IMR-90 (cell line): ENCODE data around the gene CEP63. TPM values are rescaled to one million over a fixed set of nuclear protein-coding genes. Genes with fewer than 3 reads are reported as not detected.
A peak's percentile ranks its signal among the peaks of the same experiment; 100 is the strongest.

Experiments
- ATAC-seq: fragments of 200-7000 bp; cut with Tn5 transposase; 2 replicates; pipeline ENCODE4 v1.9.1; 2020; ENCODE audit warnings: low read depth, mild to moderate bottlenecking, moderate library complexity
- BruUV-seq: library from RNA; stranded (reverse); fragments of 400-500 nt; replicated peaks from 2 replicates; lab custom pipeline; 2021; lab: Mats Ljungman, UMichigan
- CTCF ChIA-PET: fragments of 300-600 bp; formaldehyde crosslinking; extraction: SDS; loops from one replicate; lab custom pipeline; 2021; ENCODE audit warnings: antibody characterized with exemption; lab: Yijun Ruan, JAX
- POLR2A ChIA-PET: fragments of 300-600 bp; sonication (Branson Sonifier 250); formaldehyde crosslinking; loops from one replicate; lab custom pipeline; 2022; ENCODE audit warnings: antibody characterized with exemption; ENCODE audit not compliant: unreplicated experiment; lab: Charles Lee
- DNase-seq: peaks from one replicate; pipeline ENCODE4 v3.0.0; 2013
- H2AFZ ChIP-seq: replicated peaks from 2 replicates; pipeline ENCODE3; 2013; ENCODE audit warnings: low read length, mild to moderate bottlenecking; ENCODE audit not compliant: poor library complexity
- H2AK5ac ChIP-seq: 2 replicates; pipeline ENCODE4 v1.6.1; 2013; ENCODE audit warnings: low read depth, low read length, inconsistent platforms
- H2AK9ac ChIP-seq: replicated peaks from 2 replicates; pipeline ENCODE3; 2013; ENCODE audit warnings: mild to moderate bottlenecking, low read depth, low read length, moderate library complexity; ENCODE audit not compliant: poor library complexity
- H2BK120ac ChIP-seq: 2 replicates; pipeline ENCODE4 v1.6.1; 2013; ENCODE audit warnings: low read depth, low read length, inconsistent platforms
- H2BK15ac ChIP-seq: 3 replicates; pipeline ENCODE4 v1.6.1; 2013; ENCODE audit warnings: low read depth, low read length, inconsistent platforms
- H2BK20ac ChIP-seq: 2 replicates; pipeline ENCODE4 v1.6.1; 2013; ENCODE audit warnings: low read depth, mild to moderate bottlenecking, inconsistent platforms, low read length, moderate library complexity
- H2BK5ac ChIP-seq: 2 replicates; pipeline ENCODE4 v1.6.1; 2013; ENCODE audit warnings: mild to moderate bottlenecking, low read depth, low read length, inconsistent platforms; ENCODE audit not compliant: poor library complexity, severe bottlenecking
- H3K14ac ChIP-seq: replicated peaks from 2 replicates; pipeline ENCODE4 v1.6.1; 2013; ENCODE audit warnings: low read depth, low read length, inconsistent platforms
- H3K18ac ChIP-seq: 2 replicates; pipeline ENCODE4 v1.6.1; 2013; ENCODE audit warnings: low read depth, low read length, control low read depth
- H3K23ac ChIP-seq: 2 replicates; pipeline ENCODE4 v1.6.1; 2013; ENCODE audit warnings: low read depth, low read length, inconsistent platforms
- H3K27ac ChIP-seq: 2 replicates; pipeline ENCODE4 v1.5.1; 2013; ENCODE audit warnings: mild to moderate bottlenecking, control low read depth, low read length; ENCODE audit not compliant: insufficient read depth
- H3K27me3 ChIP-seq: 2 replicates; pipeline ENCODE4 v1.6.1; 2013; ENCODE audit warnings: low read length; ENCODE audit not compliant: control insufficient read depth, insufficient read depth
- H3K36me3 ChIP-seq: 2 replicates; pipeline ENCODE4 v1.6.1; 2013; ENCODE audit warnings: low read length, mixed read lengths; ENCODE audit not compliant: control insufficient read depth, insufficient read depth
- H3K4ac ChIP-seq: 2 replicates; pipeline ENCODE4 v1.6.1; 2013; ENCODE audit warnings: low read depth, low read length, inconsistent platforms
- H3K4me1 ChIP-seq: 2 replicates; pipeline ENCODE4 v1.6.1; 2013; ENCODE audit warnings: low read length, mixed read lengths; ENCODE audit not compliant: control insufficient read depth, insufficient read depth
- H3K4me2 ChIP-seq: 2 replicates; pipeline ENCODE4 v1.6.1; 2013; ENCODE audit warnings: low read depth, mild to moderate bottlenecking, control low read depth, low read length, moderate library complexity
- H3K4me3 ChIP-seq: 2 replicates; pipeline ENCODE4 v1.5.1; 2013; ENCODE audit warnings: low read depth, mild to moderate bottlenecking, control low read depth, low read length, moderate library complexity; ENCODE audit not compliant: insufficient read depth
- H3K56ac ChIP-seq: 2 replicates; pipeline ENCODE4 v1.6.1; 2013; ENCODE audit warnings: low read length, inconsistent platforms; ENCODE audit not compliant: insufficient read depth; ENCODE audit errors: extremely low read depth
- H3K79me1 ChIP-seq, 2 experiments: 2 replicates each; pipeline ENCODE4 v1.6.1; 2013; ENCODE audit warnings: low read length in 2 of 2, inconsistent platforms in 1 of 2, low read depth in 1 of 2
- H3K9ac ChIP-seq: 2 replicates; pipeline ENCODE4 v1.6.1; 2013; ENCODE audit warnings: low read depth, low read length, control low read depth
- H3K9me1 ChIP-seq: 2 replicates; pipeline ENCODE4 v1.6.1; 2013; ENCODE audit warnings: low read length, inconsistent platforms; ENCODE audit not compliant: insufficient read depth
- H3K9me3 ChIP-seq: 2 replicates; pipeline ENCODE4 v1.6.1; 2013; ENCODE audit warnings: low read length; ENCODE audit not compliant: control insufficient read depth, insufficient read depth
- H4K20me1 ChIP-seq: 2 replicates; pipeline ENCODE4 v1.6.1; 2013; ENCODE audit warnings: low read length, inconsistent platforms; ENCODE audit not compliant: insufficient read depth
- H4K5ac ChIP-seq: 2 replicates; pipeline ENCODE4 v1.6.1; 2013; ENCODE audit warnings: mild to moderate bottlenecking, low read depth, low read length, control low read depth
- H4K8ac ChIP-seq, 2 experiments: 2 replicates each; pipeline ENCODE4 v1.6.1; 2013; ENCODE audit warnings: low read depth in 2 of 2, low read length in 2 of 2, control low read depth in 1 of 2, inconsistent platforms in 1 of 2
- H4K91ac ChIP-seq: 2 replicates; pipeline ENCODE4 v1.6.1; 2013; ENCODE audit warnings: low read depth, low read length, inconsistent platforms; ENCODE audit not compliant: insufficient read depth
- CEBPB ChIP-seq: IDR thresholded peaks from 2 replicates; pipeline ENCODE4 v1.6.1; 2012; ENCODE audit warnings: low read depth, low read length, improper control_type of control experiment
- SMC3 ChIP-seq: fragments of 150-350 bp; IDR thresholded peaks from 2 replicates; pipeline ENCODE4 v1.6.1; 2016; ENCODE audit warnings: low read depth, mild to moderate bottlenecking, antibody characterized with exemption, low read length, moderate library complexity
- WGBS, 2 experiments: methylation state at CpG; one replicate each; pipeline versions ENCODE4 v1.1.5 to v1.1.7; 2013; ENCODE audit warnings: missing lambda C conversion rate in 2 of 2; ENCODE audit not compliant: insufficient read length in 1 of 2; ENCODE audit errors: extremely low coverage in 2 of 2; 5-methylcytosine and 5-hydroxymethylcytosine counted together
- dilution Hi-C: fragments of 300-500 bp; cut with HindIII; formaldehyde crosslinking; loops from one replicate; pipeline ENCODE4 v1.14.3; 2018; ENCODE audit warnings: low sequenced_read_pairs; ENCODE audit not compliant: unreplicated experiment
- in situ Hi-C: fragments of 300-500 bp; cut with MboI; formaldehyde crosslinking; loops from 3 replicates; pipeline ENCODE4 v1.14.3; 2019; ENCODE audit warnings: low sequenced_read_pairs, inconsistent platforms, mixed read lengths
- intact Hi-C: fragments of 100-400 bp; cut with micrococcal nuclease; formaldehyde crosslinking; loops from 2 replicates; pipeline ENCODE4 v1.10.0; 2022
- polyA plus RNA-seq, 3 experiments: library from polyadenylated mRNA; depleted of rRNA; stranded (reverse); fragments of >200 nt; gene quantifications; 2 replicates each; pipeline ENCODE4 v1.2.3, GENCODE V29; 2012; ENCODE audit warnings: low replicate concordance in 1 of 3
- total RNA-seq: library from RNA; depleted of rRNA; stranded (reverse); fragments of >200 nt; gene quantifications from 2 replicates; pipeline ENCODE4 v1.2.3, GENCODE V29; 2012

CEP63 gene
- total and polyA plus RNA-seq, 2 of the 4 experiments (the other 2 are of a cell fraction), result 6.5 to 9.1 TPM

DNA sequence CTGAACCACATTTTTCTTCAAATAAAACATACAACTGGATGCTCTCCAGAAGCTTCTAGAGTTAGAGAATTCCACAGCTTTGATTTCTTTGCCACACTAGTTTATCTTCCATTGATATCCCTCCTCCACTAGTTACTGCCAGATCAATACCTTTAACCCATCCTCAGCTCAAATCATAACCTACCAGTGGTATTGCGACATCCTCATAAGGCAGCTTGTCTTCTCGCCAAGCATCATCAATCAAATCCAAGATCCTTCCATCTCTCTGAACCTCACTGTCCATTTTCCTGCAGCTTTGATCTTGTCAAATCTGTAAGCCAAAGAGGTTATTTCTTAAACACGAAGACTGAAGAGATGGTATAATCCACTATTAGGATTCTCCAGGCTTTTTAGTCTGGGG, 3.2 kb upstream of the CEP63 start:
- CTCF ChIA-PET, result interaction anchor here (0.7 to 2.0 kb wide), 4 partner anchors 9 to 169 kb away, joined by 3 to 7 read pairs (median 4); no protein-coding TSS in a partner anchor

More for the DNA sequence above, 3.2 kb upstream of the CEP63 start:
- no peak for DNase-seq
- H4K8ac ChIP-seq, result peak overlapping the region; percentile 64 to 96
- H2BK120ac ChIP-seq, result peak overlapping the region; percentile 98
- peak overlapping the region; percentile 55 for H3K56ac ChIP-seq
- H3K14ac ChIP-seq, result peak overlapping the region; percentile 92
- H2BK20ac ChIP-seq, result peak overlapping the region; percentile 98
- peak overlapping the region; percentile 1; the same call in 1 of the 2 replicates for H3K9ac ChIP-seq
- H2AK9ac ChIP-seq, result no peak overlapping the region
- no peak overlapping the region for H2AFZ ChIP-seq
- H3K27me3 ChIP-seq, result no peaks in the 10 kb centered on the region
- H2BK15ac ChIP-seq, result peak overlapping the region; percentile 87
- H4K20me1 ChIP-seq, result no peaks in the 10 kb centered on the region
- ATAC-seq, result no peak
- peak overlapping the region; percentile 45; the same call in 1 of the 2 replicates for H3K18ac ChIP-seq
- peaks cover 25% of the 10 kb centered on the region for H3K4me1 ChIP-seq
- POLR2A ChIA-PET, result interaction anchor here (0.6 to 1.6 kb wide), 4 partner anchors 37 to 117 kb away, joined by 3 to 6 read pairs (median 3); partner anchors contain the start of gene AMOTL2
- H3K9me1 ChIP-seq, result peaks cover 31% of the 10 kb centered on the region
- in situ Hi-C loops (loop anchor here (5.0 to 25.0 kb wide), 4 partner anchors 175 to 670 kb away; partner anchors contain the start of gene SRPRB), intact Hi-C loops (loop anchor here (10.0 kb wide), 1 partner anchor 548 kb away; no protein-coding TSS in a partner anchor), dilution Hi-C loops (no loop called here)
- 100% methylated on average over 1 of the region's 3 CpGs; no CpG with 5 or more reads in 1 of the 2 experiments for WGBS, 2 experiments
- H4K5ac ChIP-seq, result peak overlapping the region; percentile 71
- H3K36me3 ChIP-seq, result peaks cover 15% of the 10 kb centered on the region
- H4K91ac ChIP-seq, result peak overlapping the region; percentile 90
- H3K79me1 ChIP-seq, result peaks cover 40 to 67% of the 10 kb centered on the region in 2 experiments
- H2BK5ac ChIP-seq, result peak overlapping the region; percentile 99
- TF ChIP-seq CEBPB, result peak; percentile 98
- TF ChIP-seq SMC3, result no peak
- H3K4me3 ChIP-seq, result no peak overlapping the region
- H3K23ac ChIP-seq, result peak overlapping the region; percentile 88
- peak overlapping the region; percentile 34 for H3K4me2 ChIP-seq
- H3K4ac ChIP-seq, result peak overlapping the region; percentile 94
- H3K9me3 ChIP-seq, result no peaks in the 10 kb centered on the region
- BruUV-seq, result no TSS peak
- peak overlapping the region; percentile 69 for H3K27ac ChIP-seq
- H2AK5ac ChIP-seq, result peak overlapping the region; percentile 97
